ENCODE measurements around the gene LSM12.
A peak's percentile ranks its signal among the peaks of the same experiment; 100 is the strongest.
"Not testable (repeated sequence)": the region's sequence is repeated elsewhere in the genome, so short reads cannot be mapped to it uniquely, and the experiment has no call there.

LSM12 gene

GRCh38 chr17:44044071-44044470 lies 22.4 kb downstream of the LSM12 start:
- DNase-seq (ENCODE audit: low spot score), result no peak

- DNase-seq (ENCODE audit: low spot score), result no peak
Observed at GRCh38 chr17:44043272-44043696, 23.2 kb downstream of the LSM12 start.

- DNase-seq (ENCODE audit: low spot score), result no peak
Observed at GRCh38 chr17:44039829-44040635, 26.4 kb downstream of the LSM12 start.

GRCh38 chr17:44038604-44039011 lies 27.9 kb downstream of the LSM12 start:
- no peak for DNase-seq (ENCODE audit: low spot score)

GRCh38 chr17:44037471-44037870 lies 29.0 kb downstream of the LSM12 start:
- DNase-seq (ENCODE audit: low spot score), result no peak

- DNase-seq (ENCODE audit: low spot score), result not testable (repeated sequence)
Observed at GRCh38 chr17:44034688-44035087, 31.8 kb downstream of the LSM12 start.

- no peak for DNase-seq (ENCODE audit: low spot score)
Observed at GRCh38 chr17:44033861-44034408, 32.5 kb downstream of the LSM12 start.

GRCh38 chr17:44030482-44030881 lies 36.0 kb downstream of the LSM12 start:
- DNase-seq (ENCODE audit: low spot score), result no peak

GRCh38 chr17:44029736-44030135 lies 36.7 kb downstream of the LSM12 start:
- DNase-seq (ENCODE audit: low spot score), result no peak

- DNase-seq (ENCODE audit: low spot score), result no peak
Observed at GRCh38 chr17:44024853-44025252, 41.6 kb downstream of the LSM12 start.

- no peak for DNase-seq (ENCODE audit: low spot score)
Observed at GRCh38 chr17:44024271-44024663, 42.2 kb downstream of the LSM12 start.

- no peak for DNase-seq (ENCODE audit: low spot score)
Observed at GRCh38 chr17:44023545-44024270, 42.8 kb downstream of the LSM12 start.

GRCh38 chr17:44022246-44022645 lies 44.2 kb downstream of the LSM12 start:
- DNase-seq (ENCODE audit: low spot score), result no peak

- DNase-seq (ENCODE audit: low spot score), result not testable (repeated sequence)
Observed at GRCh38 chr17:44021227-44021626, 45.2 kb downstream of the LSM12 start.

- DNase-seq (ENCODE audit: low spot score), result peak; percentile 90
Observed at GRCh38 chr17:44014437-44015172, 51.9 kb downstream of the LSM12 start, which contains the start of gene TMEM101. TSS of gene TMEM101 (minus strand) at chr17:44014963. CDS start at chr17:44014952, 11 bp downstream.

GRCh38 chr17:44014133-44014436 lies 52.4 kb downstream of the LSM12 start:
- no peak for DNase-seq (ENCODE audit: low spot score)

GRCh38 chr17:44012874-44013273 lies 53.6 kb downstream of the LSM12 start:
- DNase-seq (ENCODE audit: low spot score), result no peak

- no peak for DNase-seq (ENCODE audit: low spot score)
Observed at GRCh38 chr17:44012391-44012790, 54.1 kb downstream of the LSM12 start.

- DNase-seq (ENCODE audit: low spot score), result no peak
Observed at GRCh38 chr17:44011876-44012275, 54.6 kb downstream of the LSM12 start.

- DNase-seq (ENCODE audit: low spot score), result no peak
Observed at GRCh38 chr17:44010966-44011647, 55.4 kb downstream of the LSM12 start.

GRCh38 chr17:44008205-44008909 lies 58.1 kb downstream of the LSM12 start:
- no peak for DNase-seq (ENCODE audit: low spot score)

All from pons (tissue), 1 donor.